Measurements from ENCODE around the gene WASL. TPM values are rescaled to one million over a fixed set of nuclear protein-coding genes. Genes with fewer than 3 reads are reported as not detected.
"Not testable (repeated sequence)": the region's sequence is repeated elsewhere in the genome, so short reads cannot be mapped to it uniquely, and the experiment has no call there.

WASL gene
- total RNA-seq, 1 donor from 2014 or later = 10.2 TPM

DNA sequence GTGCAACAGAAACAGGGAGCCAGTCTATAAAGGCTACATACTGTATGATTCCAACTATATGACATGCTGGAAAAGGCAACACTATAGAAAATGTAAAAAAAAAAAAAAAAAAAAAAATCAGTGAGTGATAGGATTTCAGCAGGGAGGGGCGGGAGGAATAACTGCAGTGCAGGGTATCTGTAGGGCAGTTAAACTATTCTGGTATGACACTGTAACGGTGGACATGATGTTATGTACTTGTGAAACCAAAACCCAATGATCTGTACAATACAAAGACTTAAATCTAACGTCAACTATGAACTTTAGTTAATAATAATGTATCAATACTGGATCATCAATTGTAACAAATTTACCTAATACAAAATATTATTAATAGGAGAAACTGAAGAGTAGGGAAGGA, 14.3 kb downstream of the WASL start:
- no peak for DNase-seq (ENCODE audit: low read depth, low spot score)

DNA sequence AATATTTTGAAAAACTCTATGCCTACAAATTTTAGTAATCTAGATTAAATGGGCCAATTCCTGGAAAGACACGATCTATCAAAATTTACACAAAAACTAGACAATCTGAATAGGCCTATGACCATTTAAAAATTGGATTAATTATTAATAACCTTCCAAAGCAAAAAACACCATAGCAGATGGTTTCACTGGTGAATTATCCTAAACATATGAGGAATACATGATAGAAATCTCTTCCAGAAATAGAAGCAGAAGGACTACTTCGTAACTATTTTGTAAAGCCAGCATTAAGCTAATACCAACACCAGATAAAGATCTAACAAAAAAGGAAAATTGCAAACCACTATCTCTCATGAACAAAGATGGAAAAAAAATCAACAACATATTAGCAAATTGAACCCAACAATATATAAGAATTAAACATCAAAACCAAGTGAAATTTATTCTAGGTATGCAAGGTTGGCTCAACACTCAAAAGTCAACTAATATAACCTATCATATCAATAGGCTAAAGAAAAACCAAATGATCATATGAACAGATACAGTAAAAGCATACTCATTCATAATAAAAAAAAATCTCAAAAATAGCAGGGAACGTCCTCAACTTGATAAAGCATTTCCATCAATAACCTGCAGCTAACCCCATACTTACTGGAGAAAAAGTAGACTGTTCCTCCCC, 16.3 kb downstream of the WASL start:
- DNase-seq (ENCODE audit: low read depth, low spot score) = no peak

DNA sequence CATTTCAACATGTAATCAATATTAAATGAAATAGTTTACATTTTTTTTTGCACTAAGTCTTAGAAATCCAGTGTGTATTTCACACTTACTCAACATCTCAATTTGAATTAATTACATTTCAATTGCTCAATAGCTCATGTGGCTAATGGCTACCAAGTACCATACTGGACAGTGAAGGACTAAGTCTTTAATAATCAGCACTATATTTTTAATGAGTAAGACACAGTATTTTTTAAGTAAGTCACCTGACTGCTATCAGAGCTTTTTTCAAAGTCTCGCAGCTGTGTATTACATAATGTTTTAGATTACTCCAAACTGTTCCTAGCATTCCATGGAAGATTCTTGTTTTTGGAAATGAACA, 19.6 kb downstream of the WASL start:
- no peak for DNase-seq (ENCODE audit: low read depth, low spot score)

DNA sequence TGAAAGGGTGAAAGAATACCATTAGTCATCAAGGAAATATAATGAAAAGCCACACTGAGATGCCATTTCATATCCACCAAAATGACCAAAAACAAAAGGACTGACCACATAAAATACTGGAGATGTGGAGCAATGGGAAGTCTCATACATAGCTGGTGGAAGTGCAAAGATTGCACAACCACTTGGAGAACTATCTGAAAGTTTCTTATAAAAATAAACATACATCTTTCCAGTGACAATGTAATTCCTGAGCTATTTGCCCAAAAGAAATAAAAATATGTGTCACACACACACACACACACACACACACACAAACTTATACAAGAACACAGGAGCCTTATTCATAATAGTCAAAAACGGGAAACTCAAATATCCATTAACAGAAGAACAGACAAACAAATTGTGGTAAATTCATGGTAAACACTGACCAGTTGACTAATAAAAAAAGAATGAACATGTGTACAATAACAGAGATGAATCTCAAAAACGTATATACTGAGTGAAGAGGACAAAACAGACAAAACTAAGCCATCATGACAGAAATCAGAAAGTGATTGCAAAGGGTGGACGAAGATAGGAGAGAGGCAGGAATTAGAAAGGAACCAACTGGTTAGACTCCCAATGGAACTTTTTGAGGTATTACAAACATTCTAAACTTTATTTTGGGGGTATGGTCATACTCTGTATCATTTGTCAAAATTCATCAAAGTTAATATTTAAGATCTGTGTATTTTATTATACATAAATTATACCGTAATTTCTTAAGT, 21.5 kb downstream of the WASL start:
- DNase-seq (ENCODE audit: low read depth, low spot score) = no peak

DNA sequence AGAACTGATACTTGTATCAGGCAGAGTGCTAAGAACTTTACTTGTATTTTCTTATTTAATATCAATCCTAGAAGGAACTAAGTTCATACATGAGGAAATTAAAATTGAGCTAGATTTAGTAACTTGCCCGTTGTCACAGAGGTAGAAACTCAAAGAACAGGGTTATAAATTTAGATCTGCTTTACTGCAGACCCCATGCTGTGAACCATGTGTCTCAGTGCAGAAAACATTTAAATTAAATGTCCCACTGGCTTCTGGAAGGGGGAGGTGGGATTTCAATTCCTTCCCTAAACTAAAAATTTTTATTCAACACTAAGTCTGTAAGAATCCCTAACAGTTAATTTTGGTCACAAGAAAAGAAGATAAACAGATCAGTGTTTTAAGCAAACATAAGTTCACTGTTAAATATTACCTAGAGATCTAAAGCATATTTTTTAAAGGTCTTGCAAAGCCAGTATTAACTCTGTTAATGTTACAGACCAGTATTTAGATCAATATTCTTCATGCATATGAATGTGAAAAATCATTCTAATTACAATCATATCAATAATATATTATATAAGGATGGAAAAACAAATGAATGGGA, 23.1 kb downstream of the WASL start:
- no peak for DNase-seq (ENCODE audit: low read depth, low spot score)

DNA sequence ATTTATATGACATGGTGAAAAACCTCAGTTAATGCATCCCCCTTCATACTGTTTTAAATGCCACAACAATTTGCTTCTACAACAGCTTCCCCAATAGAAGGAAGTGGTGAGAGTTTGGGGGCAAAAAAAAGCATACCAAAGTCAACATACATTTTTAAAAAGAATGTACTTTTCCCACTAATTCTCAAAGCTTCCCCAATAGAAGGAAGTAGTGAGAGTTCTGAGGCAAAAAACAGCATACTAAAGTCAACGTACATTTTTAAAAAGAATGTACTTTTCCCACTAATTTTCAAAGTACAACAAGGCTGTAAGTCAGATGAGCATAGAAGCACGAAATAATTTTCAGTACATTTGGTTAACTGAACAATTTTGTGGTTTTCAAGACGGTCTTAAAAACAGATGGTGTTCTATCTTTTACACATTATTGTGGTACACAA, 24.0 kb downstream of the WASL start:
- DNase-seq (ENCODE audit: low read depth, low spot score) = no peak

DNA sequence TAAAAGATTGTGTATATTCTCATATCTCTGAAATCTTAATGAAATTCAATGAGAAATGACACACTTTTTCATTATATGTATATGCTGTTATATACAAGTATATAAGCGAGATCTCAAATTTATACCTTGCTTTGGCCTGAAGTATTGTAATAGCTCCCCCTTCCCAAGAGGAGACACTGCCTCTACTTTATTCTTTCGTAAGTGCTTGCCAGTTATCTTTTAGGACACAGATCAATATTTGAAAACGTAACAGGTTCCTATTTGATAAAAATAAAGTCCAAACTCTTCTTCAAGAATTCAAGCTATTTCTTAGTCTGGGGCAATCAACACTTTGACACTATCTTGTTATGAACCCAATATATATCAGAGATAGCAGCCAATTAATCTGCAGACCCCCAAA, 24.9 kb downstream of the WASL start:
- no peak for DNase-seq (ENCODE audit: low read depth, low spot score)

DNA sequence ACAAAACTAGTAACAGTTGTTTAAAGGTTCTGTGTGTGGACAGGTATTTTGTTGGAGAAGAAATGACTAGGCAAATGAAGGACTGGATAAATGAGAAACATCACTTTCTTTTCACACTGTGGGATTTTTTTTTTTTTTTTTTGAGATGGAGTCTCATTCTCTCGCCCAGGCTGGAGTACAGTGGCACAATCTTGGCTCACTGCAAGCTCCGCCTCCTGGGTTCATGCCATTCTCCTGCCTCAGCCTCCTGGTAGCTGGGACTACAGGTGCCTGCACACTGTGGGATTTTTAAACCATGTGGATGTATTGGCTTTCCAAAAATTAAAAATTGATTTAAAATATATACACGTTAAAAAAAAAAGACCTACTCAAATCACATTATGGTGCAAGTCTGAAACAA, 28.3 kb downstream of the WASL start:
- not testable (repeated sequence) for DNase-seq (ENCODE audit: low read depth, low spot score)

DNA sequence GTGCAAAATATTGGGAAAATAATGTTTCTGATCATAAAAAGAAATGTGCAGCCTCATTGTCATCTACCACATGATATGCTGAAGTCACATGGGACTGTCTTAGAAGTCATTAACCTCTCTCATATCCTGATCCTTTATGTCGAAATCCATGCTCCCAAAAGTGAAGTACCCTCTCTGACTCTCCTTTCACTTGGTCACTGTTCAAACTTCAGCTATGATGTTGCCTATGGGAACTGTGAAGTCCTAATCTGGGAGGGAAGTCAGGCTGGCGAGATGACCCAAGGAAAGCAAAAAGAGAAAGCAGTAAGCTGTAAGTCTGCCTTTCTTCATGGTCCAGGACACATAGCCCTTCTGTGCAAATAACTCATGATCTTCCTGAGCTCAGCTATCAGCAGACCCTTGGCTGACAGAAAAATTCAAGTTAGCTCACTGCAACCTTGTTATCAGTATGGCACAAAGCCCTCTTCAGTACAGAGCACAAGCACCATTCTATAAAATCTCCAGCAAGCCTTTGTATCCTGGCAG, 29.5 kb downstream of the WASL start:
- DNase-seq (ENCODE audit: low read depth, low spot score) = no peak

DNA sequence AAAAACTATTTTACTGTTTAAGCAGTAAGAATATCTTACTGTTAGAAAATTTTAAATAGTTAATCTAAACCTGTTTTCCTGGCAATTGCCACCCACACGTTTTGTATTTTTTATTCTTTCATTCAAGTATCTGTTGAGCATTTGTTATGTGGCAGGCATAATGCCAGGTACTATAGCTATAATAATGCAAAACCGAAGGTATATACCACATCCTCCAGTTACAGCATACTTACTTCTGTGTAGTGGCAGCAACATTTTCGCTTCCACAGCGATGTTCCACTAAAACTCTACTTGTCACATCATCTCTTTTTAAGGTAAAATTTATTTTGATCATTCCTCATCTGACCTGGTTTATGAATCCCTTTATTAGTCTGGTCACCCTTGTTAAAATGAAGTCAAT, 30.0 kb downstream of the WASL start:
- no peak for DNase-seq (ENCODE audit: low read depth, low spot score)

DNA sequence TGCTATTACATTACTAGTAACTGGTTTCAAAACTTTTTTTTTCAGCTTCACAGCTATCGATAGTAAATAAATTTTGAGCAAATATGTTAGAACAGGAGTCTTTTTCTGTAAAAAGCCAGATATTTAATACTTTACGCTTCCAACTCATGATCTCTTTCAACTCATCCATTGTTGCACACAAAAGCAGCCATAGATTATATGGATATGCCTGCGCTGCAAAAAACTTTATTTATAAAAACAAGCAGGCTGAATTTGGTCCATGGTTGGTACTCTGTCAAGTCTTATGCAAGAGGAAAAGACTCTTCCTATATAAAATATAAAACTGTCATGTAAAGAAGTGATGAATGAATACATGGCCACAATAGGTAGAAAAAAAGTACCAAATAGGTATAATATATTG, 31.1 kb downstream of the WASL start:
- no peak for DNase-seq (ENCODE audit: low read depth, low spot score)

DNA sequence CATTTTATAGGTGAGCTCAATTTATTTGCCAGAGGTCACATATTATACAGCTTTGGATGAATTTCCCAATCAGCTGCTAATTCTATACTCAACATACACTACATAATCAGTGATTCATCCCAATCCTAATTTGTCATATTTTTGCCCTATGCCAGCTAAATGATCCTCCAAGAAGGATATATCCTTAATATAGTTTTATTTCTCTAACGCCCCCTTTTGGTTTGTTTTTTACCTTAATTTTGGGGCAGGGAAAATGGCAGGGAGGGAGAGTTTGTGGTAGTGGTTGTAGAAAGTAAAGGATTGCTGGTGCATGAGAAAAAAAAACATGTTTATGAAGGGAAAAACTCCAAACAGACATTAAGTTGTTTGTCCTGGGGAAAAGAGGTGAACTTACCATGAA, 31.9 kb downstream of the WASL start:
- DNase-seq (ENCODE audit: low read depth, low spot score) = no peak

DNA sequence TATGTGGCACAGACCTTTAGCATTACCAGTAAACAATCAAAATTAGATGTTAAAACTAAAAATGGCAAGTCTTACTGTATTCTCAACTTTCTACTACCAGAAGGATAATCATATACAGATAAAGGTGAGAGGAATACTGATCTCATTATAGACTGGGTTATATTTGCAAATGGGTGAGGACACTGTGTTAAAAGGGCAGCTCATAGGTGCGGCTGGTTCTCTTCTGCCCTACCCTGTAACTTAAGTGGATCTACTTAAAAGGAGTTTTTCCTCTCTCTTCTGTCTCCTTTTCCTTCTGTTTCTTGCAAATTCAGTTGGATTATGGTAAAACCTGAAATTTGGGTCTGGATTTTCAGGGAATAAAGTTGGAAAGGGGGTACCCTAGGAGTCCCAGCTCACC, 33.0 kb downstream of the WASL start:
- no peak for DNase-seq (ENCODE audit: low read depth, low spot score)

DNA sequence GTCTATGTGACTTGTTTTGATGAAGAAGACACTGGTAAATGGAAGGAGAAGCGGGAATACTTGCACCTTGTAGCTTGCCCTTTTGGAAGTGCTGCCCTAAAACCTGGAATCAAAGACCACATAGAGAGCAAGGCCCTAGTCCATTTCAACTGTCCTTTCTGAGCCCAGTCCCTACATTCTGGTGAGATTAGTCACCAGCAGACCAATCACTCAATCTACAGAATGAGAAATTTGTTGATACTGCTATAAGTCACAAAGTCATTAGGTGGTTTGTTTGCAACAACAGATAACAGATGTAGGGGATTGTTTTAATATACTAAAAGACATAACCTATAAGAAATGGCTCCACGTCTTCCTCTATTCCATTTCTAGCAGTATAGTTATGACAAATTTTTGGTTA, 33.6 kb downstream of the WASL start:
- DNase-seq (ENCODE audit: low read depth, low spot score) = no peak

DNA sequence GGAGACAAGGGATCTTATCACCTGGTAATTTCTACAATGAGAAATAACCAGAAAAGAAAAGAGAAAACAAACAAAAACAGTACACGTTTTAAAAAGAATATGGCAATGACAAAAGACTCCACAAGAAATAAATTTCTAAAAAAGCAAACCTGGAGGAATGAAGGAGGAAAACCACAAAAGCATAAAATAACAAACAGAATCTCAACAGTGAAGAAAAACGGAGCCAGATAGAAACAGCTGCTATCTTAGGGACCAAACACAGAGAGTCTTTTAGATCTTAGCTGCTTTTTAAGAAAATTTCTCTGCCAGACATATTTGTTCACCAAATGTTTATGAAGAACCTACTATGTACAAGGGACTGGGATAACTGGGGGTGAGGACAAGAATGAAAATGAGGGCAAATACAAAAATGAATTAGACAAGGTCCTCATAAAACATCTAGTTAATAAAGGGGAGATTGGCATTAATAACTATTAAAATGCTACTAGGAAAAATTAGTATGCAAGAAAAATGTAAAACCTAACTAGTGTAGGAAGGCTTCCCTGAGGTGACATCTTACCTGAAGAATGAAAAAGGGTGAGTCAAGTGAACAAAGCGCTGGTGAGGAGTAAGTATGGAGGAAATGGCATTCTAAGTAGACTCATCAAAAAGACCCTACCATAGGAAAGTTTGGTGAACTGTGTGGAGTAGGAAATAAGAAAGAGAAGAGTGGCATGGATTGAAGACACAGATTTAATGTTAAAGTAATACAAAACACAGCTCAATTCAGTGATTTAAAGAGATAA, 34.3 kb downstream of the WASL start:
- DNase-seq (ENCODE audit: low read depth, low spot score) = no peak

DNA sequence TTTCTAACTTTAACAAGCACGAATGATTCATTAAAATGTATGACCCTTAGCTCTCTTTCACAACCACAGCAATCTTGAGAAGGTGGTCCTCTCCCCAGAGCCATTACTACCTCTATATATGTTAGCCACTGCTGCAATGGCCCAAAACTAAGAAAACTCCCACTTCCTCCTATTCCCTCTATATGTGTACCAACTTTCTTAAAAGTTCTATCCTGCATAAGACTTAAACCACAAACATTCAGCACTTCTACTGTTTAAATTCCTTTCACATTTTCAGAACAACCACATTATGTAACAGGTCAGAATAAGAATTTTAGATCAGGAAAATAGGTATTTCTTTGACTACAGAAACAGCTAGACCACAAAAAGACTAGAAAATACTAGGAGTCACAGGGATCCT, 36.2 kb downstream of the WASL start:
- DNase-seq (ENCODE audit: low read depth, low spot score) = no peak

DNA sequence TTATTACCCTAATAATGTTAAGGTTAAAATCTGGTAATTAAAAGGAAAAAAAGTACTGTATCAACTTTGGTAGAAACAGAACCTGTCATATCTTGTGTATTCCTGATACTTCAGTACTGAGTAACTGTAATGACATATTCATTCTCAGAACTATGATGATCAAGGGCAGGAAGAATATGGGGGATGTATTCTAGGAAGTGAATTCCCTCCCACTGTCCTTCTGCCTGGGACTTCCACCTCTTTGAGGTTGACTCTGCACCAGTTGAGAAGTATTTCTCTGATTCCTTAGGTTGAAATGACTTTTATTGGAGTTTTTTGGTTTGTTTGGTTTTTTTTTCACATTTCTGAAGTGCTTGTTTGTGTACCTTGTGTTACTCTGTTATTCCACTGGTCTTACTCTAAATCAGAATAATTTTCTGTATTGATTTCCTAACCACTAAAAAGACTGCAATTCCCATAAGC, 36.9 kb downstream of the WASL start:
- no peak for DNase-seq (ENCODE audit: low read depth, low spot score)

DNA sequence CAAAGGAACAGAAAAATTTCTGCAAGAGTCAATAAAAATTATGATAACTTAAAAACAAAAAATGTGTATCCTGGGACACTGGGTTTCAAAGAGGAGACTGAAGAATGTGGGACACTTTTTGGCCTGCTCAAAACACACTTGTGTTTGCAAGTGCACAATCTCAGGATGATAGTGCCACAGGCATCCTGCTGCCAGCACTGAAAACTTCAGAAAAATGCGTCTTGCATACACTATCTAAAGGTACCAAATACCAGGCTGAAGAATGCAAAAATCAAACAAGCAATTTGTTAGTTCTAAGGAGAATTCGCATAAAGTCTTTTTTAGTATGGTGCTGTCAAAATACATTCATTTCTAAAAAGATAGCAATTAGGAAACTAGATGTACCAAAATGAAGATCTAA, 38.1 kb downstream of the WASL start:
- DNase-seq (ENCODE audit: low read depth, low spot score) = no peak

DNA sequence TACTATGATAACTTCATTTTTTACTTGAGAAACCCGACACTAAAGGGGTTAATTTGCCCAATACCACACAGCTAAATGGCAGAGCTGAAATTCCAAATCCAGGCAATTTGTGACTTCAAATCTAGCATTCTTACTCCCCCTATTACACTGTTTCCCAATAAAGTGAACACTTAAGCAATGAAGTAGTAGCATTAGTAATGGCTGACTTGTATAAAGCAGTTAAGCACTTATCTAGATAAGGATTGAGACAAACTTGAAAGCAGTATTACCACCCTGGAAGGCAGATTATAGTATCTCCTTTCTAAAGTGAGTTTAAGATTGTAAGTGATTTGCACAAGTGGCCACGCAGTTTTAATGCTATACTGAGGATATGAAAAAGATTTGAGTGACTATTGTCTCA, 39.3 kb downstream of the WASL start:
- no peak for DNase-seq (ENCODE audit: low read depth, low spot score)

DNA sequence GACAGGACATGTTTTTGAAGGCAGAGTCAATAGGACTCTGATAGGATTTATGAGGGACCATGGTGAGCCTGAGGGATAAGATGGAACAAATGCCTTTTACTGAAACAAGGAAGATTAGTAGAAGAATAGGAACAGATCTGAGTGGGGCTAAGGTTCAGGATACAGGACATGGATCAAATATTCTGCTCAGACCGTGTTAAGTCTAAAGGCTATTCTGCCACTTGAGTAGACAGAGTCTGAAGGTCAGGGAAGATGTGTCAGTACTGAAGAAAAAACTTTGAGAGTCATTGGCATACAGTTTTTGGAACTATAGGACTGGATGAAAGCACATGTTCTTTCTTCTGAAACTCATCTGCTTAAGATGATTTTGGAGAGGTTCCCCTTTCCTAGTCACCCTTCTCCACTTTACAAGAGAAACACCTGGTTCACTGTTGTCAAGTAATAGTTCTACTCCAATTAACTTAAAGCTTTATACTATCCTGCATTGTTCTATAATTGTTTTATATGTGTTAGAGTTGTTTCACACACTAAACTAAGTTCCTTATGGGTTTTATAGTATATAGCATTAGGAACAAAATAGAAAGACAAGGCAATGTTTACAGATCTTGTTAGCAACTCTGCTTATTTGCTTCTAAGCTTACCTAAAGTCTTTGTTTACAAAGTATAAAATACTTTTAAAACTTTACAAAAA, 43.4 kb downstream of the WASL start:
- no peak for DNase-seq (ENCODE audit: low read depth, low spot score)

All from pulmonary artery endothelial cell (primary cell).